Measurements from ENCODE around the gene C13orf46. TPM values are rescaled to one million over a fixed set of nuclear protein-coding genes. Genes with fewer than 3 reads are reported as not detected.
A peak's percentile ranks its signal among the peaks of the same experiment; 100 is the strongest.

Gene C13orf46
- total RNA-seq, 1 donor from 2014 or later: 4.8 TPM

DNA sequence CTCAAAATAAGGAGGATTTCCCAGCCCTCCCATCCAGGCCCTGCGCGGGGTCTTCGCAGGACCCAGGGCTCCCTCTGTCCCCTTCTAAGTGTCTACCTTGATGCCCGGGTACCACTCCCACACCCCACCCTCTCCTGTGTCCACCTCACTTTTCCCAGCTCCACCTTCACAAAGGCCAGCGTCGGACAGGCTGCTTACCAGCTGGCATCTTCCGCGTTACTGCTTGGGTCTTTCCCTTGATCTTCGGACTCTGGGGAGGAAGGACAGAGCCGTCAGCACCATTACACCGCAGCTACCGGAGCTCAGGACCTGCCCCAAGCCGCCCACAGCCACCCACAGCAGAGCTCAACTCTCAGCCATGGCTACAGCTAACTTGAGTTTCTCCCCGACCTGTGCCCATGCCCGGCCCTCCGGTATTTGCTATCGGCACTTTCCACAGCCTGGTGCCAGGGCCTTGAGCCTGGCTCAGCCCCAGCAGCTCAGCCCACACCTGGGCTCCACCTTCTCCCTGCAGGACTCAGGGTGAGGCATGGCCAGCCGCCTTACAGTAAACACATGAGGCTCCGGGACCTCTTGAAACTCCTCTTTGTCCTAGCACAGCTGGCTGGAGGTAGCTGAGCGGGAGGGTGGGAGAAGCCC, 3.8 kb downstream of the C13orf46 start:
- Histone ChIP-seq H3K9me3 (no peaks in the 10 kb centered on the region), H3K4me3 (no peak overlapping the region), H3K36me3 (peaks cover 18 to 19% of the 10 kb centered on the region in 2 donors), H3K4me1 (peaks cover 6 to 11% of the 10 kb centered on the region in 2 donors), H3K27me3 (no peaks in the 10 kb centered on the region), H3K27ac (peak overlapping the region in 1 of 2 donors; percentile 48)
- intact Hi-C loops (cut with DNase I): loop anchor here (10.0 kb wide), 1 partner anchor 165 kb away; the partner anchor contains the start of gene RASA3
- TF ChIP-seq, protein P1, sequence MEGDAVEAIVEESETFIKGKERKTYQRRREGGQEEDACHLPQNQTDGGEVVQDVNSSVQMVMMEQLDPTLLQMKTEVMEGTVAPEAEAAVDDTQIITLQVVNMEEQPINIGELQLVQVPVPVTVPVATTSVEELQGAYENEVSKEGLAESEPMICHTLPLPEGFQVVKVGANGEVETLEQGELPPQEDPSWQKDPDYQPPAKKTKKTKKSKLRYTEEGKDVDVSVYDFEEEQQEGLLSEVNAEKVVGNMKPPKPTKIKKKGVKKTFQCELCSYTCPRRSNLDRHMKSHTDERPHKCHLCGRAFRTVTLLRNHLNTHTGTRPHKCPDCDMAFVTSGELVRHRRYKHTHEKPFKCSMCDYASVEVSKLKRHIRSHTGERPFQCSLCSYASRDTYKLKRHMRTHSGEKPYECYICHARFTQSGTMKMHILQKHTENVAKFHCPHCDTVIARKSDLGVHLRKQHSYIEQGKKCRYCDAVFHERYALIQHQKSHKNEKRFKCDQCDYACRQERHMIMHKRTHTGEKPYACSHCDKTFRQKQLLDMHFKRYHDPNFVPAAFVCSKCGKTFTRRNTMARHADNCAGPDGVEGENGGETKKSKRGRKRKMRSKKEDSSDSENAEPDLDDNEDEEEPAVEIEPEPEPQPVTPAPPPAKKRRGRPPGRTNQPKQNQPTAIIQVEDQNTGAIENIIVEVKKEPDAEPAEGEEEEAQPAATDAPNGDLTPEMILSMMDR (IDR thresholded peaks at IDR 0.05): no peak
- no peak for DNase-seq (ENCODE audit: low spot score in 2 of 2)

DNA sequence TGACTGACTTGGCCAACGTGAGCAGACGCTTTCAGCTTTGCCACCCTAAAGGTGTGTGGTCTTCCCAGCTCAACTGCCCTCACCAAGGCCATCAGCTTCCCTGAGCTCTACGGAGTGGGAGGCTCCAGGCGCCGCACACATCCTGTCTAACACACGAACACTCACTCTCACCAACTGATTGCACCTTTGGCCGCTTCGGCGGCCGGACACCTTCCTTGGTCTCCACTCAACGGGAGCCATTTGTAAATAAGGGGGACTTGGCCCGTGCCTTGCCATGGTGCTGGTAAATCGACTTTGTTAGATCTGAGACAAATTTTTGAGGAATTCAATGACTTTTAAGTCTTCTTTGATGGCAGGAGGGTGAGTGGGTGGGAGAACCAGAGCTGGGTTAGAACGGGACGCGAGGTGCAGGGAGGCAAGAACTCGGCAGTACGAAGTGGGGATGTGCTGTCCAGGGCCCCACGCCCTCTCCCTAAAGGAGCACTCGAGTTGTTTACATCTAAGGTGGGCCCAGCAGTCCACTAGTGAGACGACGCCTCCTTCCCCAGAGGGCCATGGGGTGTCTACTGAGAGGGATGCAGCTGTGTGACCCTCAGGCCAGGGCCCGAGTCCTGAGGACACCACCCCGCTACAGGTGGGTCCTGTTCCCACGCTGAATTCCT, 4.4 kb downstream of the C13orf46 start:
- DNase-seq (ENCODE audit: low spot score in 2 of 2): no peak
- Histone ChIP-seq H3K9me3 (no peaks in the 10 kb centered on the region), H3K27ac (no peak overlapping the region), H3K36me3 (peaks cover 11 to 12% of the 10 kb centered on the region in 2 donors), H3K4me3 (no peak overlapping the region), H3K4me1 (peaks cover 6 to 11% of the 10 kb centered on the region in 2 donors), H3K27me3 (no peaks in the 10 kb centered on the region)
- intact Hi-C loops (cut with DNase I): no loop called here
- TF ChIP-seq, protein P1 (IDR thresholded peaks at IDR 0.05): no peak

DNA sequence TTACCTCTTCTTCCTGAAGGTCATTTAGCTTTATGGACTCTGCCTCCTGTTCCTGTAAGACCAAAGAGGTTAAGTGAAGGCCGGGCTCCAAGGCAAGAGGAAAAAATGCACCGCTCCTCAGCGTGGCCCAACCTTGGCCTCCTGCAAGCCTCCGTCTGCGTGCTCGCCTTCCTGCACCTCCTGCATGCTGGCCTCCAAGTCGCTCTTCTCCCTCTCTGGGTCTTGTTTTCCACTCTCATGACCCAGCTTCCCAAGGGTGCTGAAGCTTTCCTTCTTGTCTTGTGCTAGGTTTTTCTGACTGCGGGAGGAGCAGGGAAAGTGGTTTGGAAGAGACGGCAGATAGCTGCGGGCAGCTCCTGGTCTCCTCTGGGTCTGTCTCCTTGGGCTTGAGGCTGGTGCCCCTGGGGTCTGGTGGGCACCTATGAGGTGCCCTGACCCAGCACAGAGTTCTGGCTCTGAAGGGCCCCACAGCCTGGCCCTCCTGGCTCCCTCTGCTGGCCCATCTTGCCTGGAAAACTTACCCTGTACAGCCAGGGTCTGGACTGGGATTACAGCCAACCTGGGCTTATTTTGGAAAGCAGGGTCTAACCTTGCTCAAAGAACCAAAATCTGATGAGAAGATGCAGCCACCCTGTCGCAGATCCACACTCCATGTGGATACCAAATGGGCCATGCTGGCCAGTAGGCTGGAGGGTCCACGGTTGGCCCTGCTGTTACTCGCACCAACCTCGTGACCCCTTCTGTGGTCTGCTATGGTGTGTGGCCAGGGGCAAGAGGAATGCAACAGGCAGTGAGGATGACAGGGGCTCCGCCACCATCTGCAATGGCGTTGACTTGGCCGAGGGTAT, 5.2 kb downstream of the C13orf46 start:
- TF ChIP-seq, protein P1 (IDR thresholded peaks at IDR 0.05): no peak
- Histone ChIP-seq H3K27me3 (no peaks in the 10 kb centered on the region), H3K4me1 (peaks cover 6 to 11% of the 10 kb centered on the region in 2 donors), H3K27ac (no peak overlapping the region), H3K4me3 (no peak overlapping the region), H3K9me3 (no peaks in the 10 kb centered on the region), H3K36me3 (peaks cover 5 to 7% of the 10 kb centered on the region in 2 donors)
- intact Hi-C loops (cut with DNase I): no loop called here
- DNase-seq (ENCODE audit: low spot score in 2 of 2): no peak

DNA sequence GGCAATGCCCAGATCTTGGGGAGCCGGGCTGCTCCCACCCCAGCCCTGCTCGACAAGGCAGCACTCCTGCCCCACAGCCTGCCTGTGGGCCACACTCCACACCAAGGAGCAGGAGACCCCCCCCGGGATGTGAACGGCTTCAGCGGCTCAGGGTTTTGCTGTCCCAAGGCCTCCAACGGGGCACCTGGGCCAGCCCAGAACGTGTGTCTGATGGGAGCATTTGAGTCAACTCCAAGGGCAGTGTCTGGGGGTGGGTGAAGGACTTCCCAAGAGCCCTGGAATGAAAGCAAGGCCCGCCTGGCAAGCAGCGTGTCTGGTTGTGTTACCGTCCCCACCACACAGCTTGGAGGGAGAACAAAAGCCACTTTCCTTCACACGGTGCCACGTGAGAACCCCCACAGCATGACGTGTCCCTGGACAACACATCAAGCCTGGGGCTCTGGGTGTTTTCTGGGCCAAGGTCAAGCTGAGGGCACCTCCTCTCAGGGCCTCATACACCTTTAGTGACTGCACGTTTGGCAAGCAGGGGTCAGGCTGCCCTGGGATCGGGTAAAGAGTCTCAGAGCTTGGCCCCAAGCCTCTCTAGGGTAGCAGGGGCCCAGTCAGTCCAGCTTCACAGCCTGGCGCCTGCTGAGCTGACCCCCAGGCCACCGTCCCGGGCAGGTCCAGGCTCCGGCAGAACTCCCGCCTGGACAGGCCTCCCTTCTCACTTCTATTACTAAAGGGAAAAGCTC, 6.0 kb downstream of the C13orf46 start:
- Histone ChIP-seq H3K9me3 (no peaks in the 10 kb centered on the region), H3K27me3 (no peaks in the 10 kb centered on the region), H3K4me1 (peaks cover 6 to 11% of the 10 kb centered on the region in 2 donors), H3K36me3 (peaks cover 0 to 4% of the 10 kb centered on the region in 2 donors), H3K27ac (no peak overlapping the region), H3K4me3 (no peak overlapping the region)
- TF ChIP-seq, protein P1 (IDR thresholded peaks at IDR 0.05): no peak
- DNase-seq (ENCODE audit: low spot score in 2 of 2): no peak
- intact Hi-C loops (cut with DNase I): no loop called here

DNA sequence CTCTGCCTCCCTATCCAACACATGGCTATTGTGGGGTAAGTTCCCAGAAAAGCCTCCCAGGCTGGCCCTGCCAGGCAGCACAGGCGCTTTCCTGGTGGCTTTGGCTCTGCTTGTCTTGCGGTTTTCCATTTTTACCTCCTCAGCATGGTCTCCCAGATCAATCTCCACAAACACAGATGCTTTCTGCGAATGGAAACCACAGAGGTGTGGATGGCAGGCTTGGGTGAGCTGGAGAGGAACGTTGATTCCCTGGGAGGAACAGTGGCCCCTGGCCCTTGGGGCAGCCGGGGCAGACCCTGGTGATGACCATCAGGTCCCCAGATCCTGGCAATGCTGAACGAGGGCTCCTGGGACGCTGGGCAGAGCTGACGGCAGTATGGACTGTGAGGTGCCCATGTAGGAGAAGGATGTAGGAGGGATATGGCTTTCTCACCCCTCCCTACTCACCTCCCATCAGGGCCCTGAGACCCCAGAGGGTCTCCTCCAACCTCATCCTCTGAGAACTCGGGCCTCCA, 6.6 kb downstream of the C13orf46 start:
- intact Hi-C loops (cut with DNase I): no loop called here
- Histone ChIP-seq H3K9me3 (no peaks in the 10 kb centered on the region), H3K27me3 (no peaks in the 10 kb centered on the region), H3K4me1 (peaks cover 6 to 11% of the 10 kb centered on the region in 2 donors), H3K27ac (no peak overlapping the region), H3K36me3 (peaks cover 0 to 4% of the 10 kb centered on the region in 2 donors), H3K4me3 (no peak overlapping the region)
- DNase-seq (ENCODE audit: low spot score in 2 of 2): no peak
- TF ChIP-seq, protein P1 (IDR thresholded peaks at IDR 0.05): no peak
